Adipocyte (in vitro differentiated cells): ENCODE measurements around the gene PPP4R4.
A peak's percentile ranks its signal among the peaks of the same experiment; 100 is the strongest.
"Not testable (repeated sequence)": the region's sequence is repeated elsewhere in the genome, so short reads cannot be mapped to it uniquely, and the experiment has no call there.

Experiments
- DNase-seq: peaks from one replicate; pipeline ENCODE4 v3.0.0-alpha.2; 2015; ENCODE audit warnings: low read depth
- H3K27me3 ChIP-seq: replicated peaks from 2 replicates; pipeline ENCODE4 v1.7.0; 2013; ENCODE audit warnings: mild to moderate bottlenecking, low read length, moderate library complexity; ENCODE audit not compliant: control insufficient read depth, insufficient read depth
- H3K36me3 ChIP-seq: 2 replicates; pipeline ENCODE4 v1.7.0; 2013; ENCODE audit warnings: low read length, mild to moderate bottlenecking, moderate library complexity; ENCODE audit not compliant: control insufficient read depth, insufficient read depth, severe bottlenecking
- H3K4me1 ChIP-seq: 2 replicates; pipeline ENCODE4 v1.7.0; 2013; ENCODE audit warnings: mild to moderate bottlenecking, low read length, moderate library complexity; ENCODE audit not compliant: control insufficient read depth, insufficient read depth
- H3K4me3 ChIP-seq: 2 replicates; pipeline ENCODE4 v1.7.0; 2013; ENCODE audit warnings: mild to moderate bottlenecking, low read length, moderate library complexity
- H3K9ac ChIP-seq: 2 replicates; pipeline ENCODE4 v1.7.0; 2013; ENCODE audit warnings: mild to moderate bottlenecking, low read length, moderate library complexity
- H3K9me3 ChIP-seq: 2 replicates; pipeline ENCODE4 v1.7.0; 2013; ENCODE audit warnings: mild to moderate bottlenecking, low read length, moderate library complexity; ENCODE audit not compliant: control insufficient read depth

The PPP4R4 gene

GRCh38 chr14:94227029-94227428 is 52.9 kb downstream of the PPP4R4 start:
- Histone ChIP-seq H3K4me3 (peak overlapping the region; percentile 42), H3K9ac (peak overlapping the region; percentile 2), H3K36me3 (no peaks in the 10 kb centered on the region), H3K27me3 (no peaks in the 10 kb centered on the region), H3K9me3 (peaks cover 17% of the 10 kb centered on the region), H3K4me1 (peaks cover 20% of the 10 kb centered on the region)
- DNase-seq, result peak; percentile 85

- H3K36me3 ChIP-seq, result no peaks in the 10 kb centered on the region
- DNase-seq, result no peak
These were observed 62.9 kb downstream of the PPP4R4 start for GRCh38 chr14:94237046-94237445.

GRCh38 chr14:94237983-94238382 is 63.9 kb downstream of the PPP4R4 start:
- Histone ChIP-seq H3K4me3 (no peak overlapping the region), H3K36me3 (no peaks in the 10 kb centered on the region), H3K9me3 (no peaks in the 10 kb centered on the region), H3K27me3 (no peaks in the 10 kb centered on the region), H3K4me1 (no peaks in the 10 kb centered on the region), H3K9ac (no peak overlapping the region)
- no peak for DNase-seq

More at GRCh38 chr14:94237046-94237445, 62.9 kb downstream of the PPP4R4 start:
- Histone ChIP-seq H3K9ac (no peak overlapping the region), H3K4me1 (no peaks in the 10 kb centered on the region), H3K9me3 (no peaks in the 10 kb centered on the region), H3K4me3 (no peak overlapping the region), H3K27me3 (no peaks in the 10 kb centered on the region)

- no peaks in the 10 kb centered on the region for H3K27me3 ChIP-seq
- H3K9ac ChIP-seq, result no peak overlapping the region
- no peaks in the 10 kb centered on the region for H3K36me3 ChIP-seq
- no peak overlapping the region for H3K4me3 ChIP-seq
- DNase-seq, result no peak
- H3K4me1 ChIP-seq, result no peaks in the 10 kb centered on the region
- H3K9me3 ChIP-seq, result no peaks in the 10 kb centered on the region
These were observed 65.3 kb downstream of the PPP4R4 start for GRCh38 chr14:94239406-94239805.

GRCh38 chr14:94244182-94244581 is 70.1 kb downstream of the PPP4R4 start:
- Histone ChIP-seq H3K9me3 (no peaks in the 10 kb centered on the region), H3K9ac (no peak overlapping the region), H3K4me1 (no peaks in the 10 kb centered on the region), H3K4me3 (no peak overlapping the region), H3K27me3 (no peaks in the 10 kb centered on the region), H3K36me3 (no peaks in the 10 kb centered on the region)
- DNase-seq, result no peak

GRCh38 chr14:94264195-94264594 is 90.1 kb downstream of the PPP4R4 start:
- not testable (repeated sequence) for H3K36me3 ChIP-seq, H3K4me3 ChIP-seq, H3K9me3 ChIP-seq, DNase-seq, H3K4me1 ChIP-seq, H3K9ac ChIP-seq, H3K27me3 ChIP-seq

- Histone ChIP-seq H3K9ac (no peak overlapping the region), H3K9me3 (peaks cover 6% of the 10 kb centered on the region), H3K36me3 (no peaks in the 10 kb centered on the region), H3K27me3 (no peaks in the 10 kb centered on the region), H3K4me1 (no peaks in the 10 kb centered on the region), H3K4me3 (no peak overlapping the region)
- DNase-seq, result no peak
These were observed 93.2 kb downstream of the PPP4R4 start for GRCh38 chr14:94267352-94267751.

- not testable (repeated sequence) for H3K9me3 ChIP-seq, H3K4me1 ChIP-seq, H3K4me3 ChIP-seq, H3K27me3 ChIP-seq, H3K36me3 ChIP-seq, H3K9ac ChIP-seq, DNase-seq
These were observed 94.5 kb downstream of the PPP4R4 start for GRCh38 chr14:94268582-94268981.

- Histone ChIP-seq H3K9me3 (no peaks in the 10 kb centered on the region), H3K4me3 (no peak overlapping the region), H3K36me3 (no peaks in the 10 kb centered on the region), H3K27me3 (no peaks in the 10 kb centered on the region), H3K4me1 (no peaks in the 10 kb centered on the region), H3K9ac (no peak overlapping the region)
- no peak for DNase-seq
These were observed 95.0 kb downstream of the PPP4R4 start for GRCh38 chr14:94269156-94269555.

- H3K9ac ChIP-seq, H3K27me3 ChIP-seq, H3K4me3 ChIP-seq, H3K9me3 ChIP-seq, H3K4me1 ChIP-seq, DNase-seq, H3K36me3 ChIP-seq: not testable (repeated sequence)
These were observed 102.9 kb downstream of the PPP4R4 start for GRCh38 chr14:94276898-94277561.

GRCh38 chr14:94278731-94279130 is 104.6 kb downstream of the PPP4R4 start:
- H3K27me3 ChIP-seq, result no peaks in the 10 kb centered on the region
- H3K36me3 ChIP-seq, result no peaks in the 10 kb centered on the region
- H3K4me3 ChIP-seq, result no peak overlapping the region
- no peaks in the 10 kb centered on the region for H3K9me3 ChIP-seq
- H3K4me1 ChIP-seq, result peaks cover 16% of the 10 kb centered on the region
- peak; percentile 57 for DNase-seq
- H3K9ac ChIP-seq, result no peak overlapping the region
